Left ventricle myocardium inferior (tissue), 1 donor: Measurements from ENCODE around the gene CNOT4. TPM values are rescaled to one million over a fixed set of nuclear protein-coding genes. Genes with fewer than 3 reads are reported as not detected.

ENCODE experiments used
- DNase-seq: peaks from one replicate; pipeline ENCODE4 v3.0.0-alpha.2; 2020
- H3K27ac ChIP-seq: fragments of 200-600 bp; replicated peaks from 2 replicates; pipeline ENCODE4 v1.8.0; 2021
- H3K27me3 ChIP-seq: fragments of 200-600 bp; 2 replicates; pipeline ENCODE4 v1.8.0; 2021; ENCODE audit warnings: low read depth
- H3K36me3 ChIP-seq: fragments of 200-600 bp; 2 replicates; pipeline ENCODE4 v1.8.0; 2021
- H3K4me1 ChIP-seq: fragments of 200-600 bp; 2 replicates; pipeline ENCODE4 v1.8.0; 2021
- H3K4me3 ChIP-seq: fragments of 200-600 bp; 2 replicates; pipeline ENCODE4 v1.8.0; 2021; ENCODE audit warnings: mild to moderate bottlenecking, moderate library complexity
- H3K9me3 ChIP-seq: fragments of 200-600 bp; replicated peaks from 2 replicates; pipeline ENCODE4 v1.8.0; 2021
- intact Hi-C: fragments of 100-400 bp; cut with micrococcal nuclease; formaldehyde crosslinking; loops from one replicate; pipeline ENCODE4 v1.11.0; 2022
- total RNA-seq: library from RNA; stranded (reverse); fragmentation: NEBNext Ultra II Directional; extraction: Animal tissue kit (Norgen Biotek cat#: 25700); gene quantifications from one replicate; pipeline ENCODE4 v1.2.1, GENCODE V29; 2021
- TF ChIP-seq, protein P1 (sequence below): fragments of 200-600 bp; IDR thresholded peaks from 2 replicates; pipeline ENCODE4 v1.8.0; 2021; ENCODE audit warnings: antibody characterized with exemption, mild to moderate bottlenecking, borderline replicate concordance
- donor health status: DM: no; HTN: yes; CAD: no; lungs with severe emphysema.

CNOT4 gene
- total RNA-seq, 1 donor from 2014 or later = 26.1 TPM

DNA sequence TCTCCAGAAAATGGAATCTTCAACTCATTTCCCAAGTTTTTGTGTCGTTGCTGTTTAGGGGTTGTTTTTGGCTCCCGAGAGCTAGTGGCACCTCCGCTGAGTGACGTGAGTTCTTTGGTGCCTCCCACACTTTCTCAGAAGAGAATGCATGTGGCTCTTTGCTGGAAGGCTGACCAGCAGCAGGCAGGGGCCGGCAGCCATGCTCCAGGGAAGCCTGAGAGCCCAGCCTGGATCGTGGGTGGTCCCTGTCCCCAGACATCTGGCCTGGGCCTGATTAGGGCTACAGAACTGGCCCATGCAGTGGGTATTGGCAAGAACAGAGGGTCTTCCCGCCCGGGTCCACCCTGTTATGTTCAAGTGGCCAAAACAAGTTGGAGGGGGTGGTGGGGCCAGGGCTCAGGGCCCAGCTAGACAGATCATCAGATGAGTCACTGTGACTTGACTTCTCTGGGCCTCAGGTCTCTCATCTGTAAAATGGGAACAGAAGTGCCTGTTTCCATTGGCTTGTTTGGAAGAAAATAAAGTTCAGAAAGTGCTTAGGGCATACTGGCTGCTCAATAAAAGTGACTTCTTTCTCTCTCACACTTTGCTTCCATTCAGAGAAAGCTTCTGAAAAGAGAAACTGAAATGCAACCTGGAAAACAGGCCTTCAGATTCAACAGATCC lies 193.1 kb downstream of the CNOT4 start:
- no peaks in the 10 kb centered on the region for H3K36me3 ChIP-seq
- peaks cover 8% of the 10 kb centered on the region for H3K27me3 ChIP-seq
- H3K27ac ChIP-seq = no peak overlapping the region
- TF ChIP-seq, protein P1, sequence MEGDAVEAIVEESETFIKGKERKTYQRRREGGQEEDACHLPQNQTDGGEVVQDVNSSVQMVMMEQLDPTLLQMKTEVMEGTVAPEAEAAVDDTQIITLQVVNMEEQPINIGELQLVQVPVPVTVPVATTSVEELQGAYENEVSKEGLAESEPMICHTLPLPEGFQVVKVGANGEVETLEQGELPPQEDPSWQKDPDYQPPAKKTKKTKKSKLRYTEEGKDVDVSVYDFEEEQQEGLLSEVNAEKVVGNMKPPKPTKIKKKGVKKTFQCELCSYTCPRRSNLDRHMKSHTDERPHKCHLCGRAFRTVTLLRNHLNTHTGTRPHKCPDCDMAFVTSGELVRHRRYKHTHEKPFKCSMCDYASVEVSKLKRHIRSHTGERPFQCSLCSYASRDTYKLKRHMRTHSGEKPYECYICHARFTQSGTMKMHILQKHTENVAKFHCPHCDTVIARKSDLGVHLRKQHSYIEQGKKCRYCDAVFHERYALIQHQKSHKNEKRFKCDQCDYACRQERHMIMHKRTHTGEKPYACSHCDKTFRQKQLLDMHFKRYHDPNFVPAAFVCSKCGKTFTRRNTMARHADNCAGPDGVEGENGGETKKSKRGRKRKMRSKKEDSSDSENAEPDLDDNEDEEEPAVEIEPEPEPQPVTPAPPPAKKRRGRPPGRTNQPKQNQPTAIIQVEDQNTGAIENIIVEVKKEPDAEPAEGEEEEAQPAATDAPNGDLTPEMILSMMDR = no peak
- H3K9me3 ChIP-seq = no peaks in the 10 kb centered on the region
- peaks cover 16% of the 10 kb centered on the region for H3K4me1 ChIP-seq
- no peak for DNase-seq
- no peak overlapping the region for H3K4me3 ChIP-seq
- intact Hi-C loops = no loop called here

DNA sequence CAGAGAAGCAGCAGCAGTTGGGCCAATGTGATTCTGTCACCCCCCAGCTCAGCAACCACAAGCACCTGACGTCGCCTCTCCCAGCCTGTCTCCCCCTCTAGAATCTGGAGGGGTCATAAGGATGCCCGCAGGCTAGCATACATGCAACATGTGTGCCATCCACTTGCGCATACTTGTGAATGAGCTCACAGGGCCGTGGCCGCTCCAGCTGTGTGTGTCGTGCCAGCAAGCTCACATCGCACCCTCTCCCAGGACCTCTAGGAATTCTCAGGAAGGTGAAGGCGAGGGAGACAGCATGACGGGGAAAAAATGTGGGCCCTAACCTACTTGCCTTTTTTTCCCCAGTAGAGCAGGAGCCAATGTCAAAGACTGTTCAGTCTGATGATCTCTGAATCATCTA lies 195.9 kb downstream of the CNOT4 start:
- H3K4me3 ChIP-seq = no peak overlapping the region
- no peaks in the 10 kb centered on the region for H3K9me3 ChIP-seq
- TF ChIP-seq, protein P1 = no peak
- no peak for DNase-seq
- no peaks in the 10 kb centered on the region for H3K36me3 ChIP-seq
- no peaks in the 10 kb centered on the region for H3K4me1 ChIP-seq
- peaks cover 28% of the 10 kb centered on the region for H3K27me3 ChIP-seq
- intact Hi-C loops = no loop called here
- H3K27ac ChIP-seq = no peak overlapping the region

Other genes with a start within 250 kb of the CNOT4 start
- 14.3 TPM for gene NUP205, start 47.8 kb upstream of the CNOT4 start, total RNA-seq
- 28.2 TPM for gene STMP1, start 152.4 kb upstream of the CNOT4 start, total RNA-seq
- 0.44 TPM for gene SLC13A4, start 218.1 kb upstream of the CNOT4 start, total RNA-seq
- 19.7 TPM for gene FAM180A, start 238.7 kb upstream of the CNOT4 start, total RNA-seq